ENCODE data around the gene SDR42E1.

SDR42E1 gene

GRCh38 chr16:82024883-82025282 lies 13.6 kb upstream of the SDR42E1 start:
- no peaks in the 10 kb centered on the region for H3K4me1 ChIP-seq (ENCODE audit: insufficient read depth, insufficient read length)
- H3K36me3 ChIP-seq (ENCODE audit: insufficient read depth, insufficient read length, low read length), result no peaks in the 10 kb centered on the region
- H3K9ac ChIP-seq (ENCODE audit: insufficient read length, low read depth), result no peak overlapping the region
- H3K27me3 ChIP-seq (ENCODE audit: insufficient read depth, insufficient read length), result no peaks in the 10 kb centered on the region
- no peak for DNase-seq (ENCODE audit: low read depth, low spot score)
- no peaks in the 10 kb centered on the region for H3K9me3 ChIP-seq (ENCODE audit: insufficient read depth, low read length)
- no peak overlapping the region for H3K4me3 ChIP-seq (ENCODE audit: insufficient read length, low read depth)
- TF ChIP-seq ZNF274 (IDR thresholded peaks at IDR 0.05; ENCODE audit: low read depth, low read length), result no peak
- no peak for TF ChIP-seq YY1 (IDR thresholded peaks at IDR 0.05; ENCODE audit: insufficient read depth, insufficient read length)
- TF ChIP-seq SUZ12 (IDR thresholded peaks at IDR 0.05; ENCODE audit: extremely low read depth, insufficient read depth, insufficient read length), result no peak

GRCh38 chr16:82024316-82024715 lies 13.0 kb upstream of the SDR42E1 start:
- Histone ChIP-seq H3K9me3 (ENCODE audit: insufficient read depth, low read length) (no peaks in the 10 kb centered on the region), H3K27me3 (ENCODE audit: insufficient read depth, insufficient read length) (no peaks in the 10 kb centered on the region), H3K36me3 (ENCODE audit: insufficient read depth, insufficient read length, low read length) (no peaks in the 10 kb centered on the region), H3K4me3 (ENCODE audit: insufficient read length, low read depth) (no peak overlapping the region), H3K9ac (ENCODE audit: insufficient read length, low read depth) (no peak overlapping the region), H3K4me1 (ENCODE audit: insufficient read depth, insufficient read length) (no peaks in the 10 kb centered on the region)
- no peak for DNase-seq (ENCODE audit: low read depth, low spot score)
- TF ChIP-seq YY1 (IDR thresholded peaks at IDR 0.05; ENCODE audit: insufficient read depth, insufficient read length) (no peak), ZNF274 (IDR thresholded peaks at IDR 0.05; ENCODE audit: low read depth, low read length) (no peak), SUZ12 (IDR thresholded peaks at IDR 0.05; ENCODE audit: extremely low read depth, insufficient read depth, insufficient read length) (no peak)

- no peak for TF ChIP-seq ZNF274 (IDR thresholded peaks at IDR 0.05; ENCODE audit: low read depth, low read length)
- TF ChIP-seq YY1 (IDR thresholded peaks at IDR 0.05; ENCODE audit: insufficient read depth, insufficient read length), result no peak
- TF ChIP-seq SUZ12 (IDR thresholded peaks at IDR 0.05; ENCODE audit: extremely low read depth, insufficient read depth, insufficient read length), result no peak
- H3K36me3 ChIP-seq (ENCODE audit: insufficient read depth, insufficient read length, low read length), result no peaks in the 10 kb centered on the region
- no peaks in the 10 kb centered on the region for H3K9me3 ChIP-seq (ENCODE audit: insufficient read depth, low read length)
- no peak for DNase-seq (ENCODE audit: low read depth, low spot score)
- H3K27me3 ChIP-seq (ENCODE audit: insufficient read depth, insufficient read length), result no peaks in the 10 kb centered on the region
- no peak overlapping the region for H3K9ac ChIP-seq (ENCODE audit: insufficient read length, low read depth)
- H3K4me3 ChIP-seq (ENCODE audit: insufficient read length, low read depth), result no peak overlapping the region
- no peaks in the 10 kb centered on the region for H3K4me1 ChIP-seq (ENCODE audit: insufficient read depth, insufficient read length)
Observed at GRCh38 chr16:82023206-82023605, 11.9 kb upstream of the SDR42E1 start.

- no peak for TF ChIP-seq YY1 (IDR thresholded peaks at IDR 0.05; ENCODE audit: insufficient read depth, insufficient read length)
- no peak for TF ChIP-seq ZNF274 (IDR thresholded peaks at IDR 0.05; ENCODE audit: low read depth, low read length)
- no peak for TF ChIP-seq SUZ12 (IDR thresholded peaks at IDR 0.05; ENCODE audit: extremely low read depth, insufficient read depth, insufficient read length)
- DNase-seq (ENCODE audit: low read depth, low spot score), result no peak
- Histone ChIP-seq H3K4me1 (ENCODE audit: insufficient read depth, insufficient read length) (no peaks in the 10 kb centered on the region), H3K27me3 (ENCODE audit: insufficient read depth, insufficient read length) (no peaks in the 10 kb centered on the region), H3K9me3 (ENCODE audit: insufficient read depth, low read length) (peaks cover 6% of the 10 kb centered on the region; the same call in 1 of the 2 replicates), H3K9ac (ENCODE audit: insufficient read length, low read depth) (no peak overlapping the region), H3K36me3 (ENCODE audit: insufficient read depth, insufficient read length, low read length) (no peaks in the 10 kb centered on the region), H3K4me3 (ENCODE audit: insufficient read length, low read depth) (no peak overlapping the region)
Observed at GRCh38 chr16:82020051-82020450, 8.8 kb upstream of the SDR42E1 start.

- Histone ChIP-seq H3K4me1 (ENCODE audit: insufficient read depth, insufficient read length) (no peaks in the 10 kb centered on the region), H3K36me3 (ENCODE audit: insufficient read depth, insufficient read length, low read length) (no peaks in the 10 kb centered on the region), H3K9me3 (ENCODE audit: insufficient read depth, low read length) (peaks cover 11% of the 10 kb centered on the region; the same call in 1 of the 2 replicates), H3K9ac (ENCODE audit: insufficient read length, low read depth) (no peak overlapping the region), H3K27me3 (ENCODE audit: insufficient read depth, insufficient read length) (no peaks in the 10 kb centered on the region), H3K4me3 (ENCODE audit: insufficient read length, low read depth) (no peak overlapping the region)
- TF ChIP-seq ZNF274 (IDR thresholded peaks at IDR 0.05; ENCODE audit: low read depth, low read length) (no peak), SUZ12 (IDR thresholded peaks at IDR 0.05; ENCODE audit: extremely low read depth, insufficient read depth, insufficient read length) (no peak), YY1 (IDR thresholded peaks at IDR 0.05; ENCODE audit: insufficient read depth, insufficient read length) (no peak)
- DNase-seq (ENCODE audit: low read depth, low spot score), result no peak
Observed at GRCh38 chr16:82019535-82019934, 8.3 kb upstream of the SDR42E1 start.

- TF ChIP-seq ZNF274 (IDR thresholded peaks at IDR 0.05; ENCODE audit: low read depth, low read length), result no peak
- TF ChIP-seq SUZ12 (IDR thresholded peaks at IDR 0.05; ENCODE audit: extremely low read depth, insufficient read depth, insufficient read length), result no peak
- TF ChIP-seq YY1 (IDR thresholded peaks at IDR 0.05; ENCODE audit: insufficient read depth, insufficient read length), result no peak
- Histone ChIP-seq H3K36me3 (ENCODE audit: insufficient read depth, insufficient read length, low read length) (no peaks in the 10 kb centered on the region), H3K9ac (ENCODE audit: insufficient read length, low read depth) (no peak overlapping the region), H3K4me1 (ENCODE audit: insufficient read depth, insufficient read length) (no peaks in the 10 kb centered on the region), H3K4me3 (ENCODE audit: insufficient read length, low read depth) (no peak overlapping the region), H3K9me3 (ENCODE audit: insufficient read depth, low read length) (peaks cover 13% of the 10 kb centered on the region; the same call in 1 of the 2 replicates), H3K27me3 (ENCODE audit: insufficient read depth, insufficient read length) (no peaks in the 10 kb centered on the region)
- no peak for DNase-seq (ENCODE audit: low read depth, low spot score)
Observed at GRCh38 chr16:82017911-82018568, 6.8 kb upstream of the SDR42E1 start.

GRCh38 chr16:82016964-82017363 lies 5.7 kb upstream of the SDR42E1 start:
- Histone ChIP-seq H3K27me3 (ENCODE audit: insufficient read depth, insufficient read length) (no peaks in the 10 kb centered on the region), H3K36me3 (ENCODE audit: insufficient read depth, insufficient read length, low read length) (no peaks in the 10 kb centered on the region), H3K9ac (ENCODE audit: insufficient read length, low read depth) (no peak overlapping the region), H3K4me3 (ENCODE audit: insufficient read length, low read depth) (no peak overlapping the region), H3K4me1 (ENCODE audit: insufficient read depth, insufficient read length) (no peaks in the 10 kb centered on the region), H3K9me3 (ENCODE audit: insufficient read depth, low read length) (peaks cover 13% of the 10 kb centered on the region; the same call in 1 of the 2 replicates)
- TF ChIP-seq YY1 (IDR thresholded peaks at IDR 0.05; ENCODE audit: insufficient read depth, insufficient read length) (no peak), SUZ12 (IDR thresholded peaks at IDR 0.05; ENCODE audit: extremely low read depth, insufficient read depth, insufficient read length) (no peak), ZNF274 (IDR thresholded peaks at IDR 0.05; ENCODE audit: low read depth, low read length) (no peak)
- no peak for DNase-seq (ENCODE audit: low read depth, low spot score)

Measured in NT2/D1 (cell line).